Fibroblast of gingiva (primary cell): Measurements from ENCODE around the gene ANGPTL4.
"Not testable (repeated sequence)": the region's sequence is repeated elsewhere in the genome, so short reads cannot be mapped to it uniquely, and the experiment has no call there.

ENCODE experiments used
- DNase-seq: peaks from one replicate; pipeline ENCODE4 v3.0.0-alpha.2; 2011; ENCODE audit warnings: low read depth

The ANGPTL4 gene

DNA sequence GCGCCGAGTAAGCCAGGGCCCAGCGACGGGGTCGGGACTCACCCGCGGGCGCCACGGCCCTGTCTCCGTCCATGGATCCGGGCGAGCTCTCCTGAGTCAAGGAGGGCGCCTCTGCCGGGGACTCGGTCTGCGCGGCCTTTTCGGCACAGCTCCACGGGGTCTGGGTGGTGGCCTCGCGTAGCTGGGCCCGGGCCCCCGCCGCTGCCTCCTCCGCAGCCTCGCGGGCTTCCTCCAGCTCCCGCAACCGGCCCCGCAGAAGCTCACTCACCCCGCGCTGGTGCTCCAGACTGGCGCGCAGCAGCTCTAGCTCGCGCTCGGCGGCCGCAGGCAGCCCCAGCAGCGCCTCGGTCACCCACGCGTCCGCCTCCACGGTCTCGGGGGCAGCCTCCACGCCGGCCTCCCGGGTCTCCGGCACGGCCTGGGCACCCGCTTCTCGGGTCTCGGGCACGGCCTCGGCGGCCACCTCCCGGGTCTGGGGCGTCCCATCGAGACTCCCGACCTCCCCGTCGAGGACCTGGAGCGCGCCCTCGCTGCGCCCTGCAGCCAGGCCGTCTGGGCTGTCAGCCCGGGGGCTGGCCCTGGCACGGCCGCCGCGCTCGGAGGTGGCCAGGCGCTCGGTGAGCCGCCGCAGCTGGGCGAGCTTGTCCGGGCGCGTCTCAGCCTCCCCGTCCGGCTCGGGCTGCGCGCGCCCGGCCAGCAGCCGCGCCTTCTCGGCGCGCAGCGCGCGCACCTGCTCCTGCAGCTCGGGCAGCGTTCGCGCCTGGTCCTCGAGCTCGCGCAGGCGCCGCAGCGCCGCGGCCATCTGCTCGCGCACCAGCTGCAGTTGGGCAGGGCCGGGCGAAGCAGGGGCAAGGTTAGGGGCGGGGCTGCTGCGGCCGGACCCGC is 29.3 kb upstream of the ANGPTL4 start:
- peak; percentile 49 for DNase-seq

DNA sequence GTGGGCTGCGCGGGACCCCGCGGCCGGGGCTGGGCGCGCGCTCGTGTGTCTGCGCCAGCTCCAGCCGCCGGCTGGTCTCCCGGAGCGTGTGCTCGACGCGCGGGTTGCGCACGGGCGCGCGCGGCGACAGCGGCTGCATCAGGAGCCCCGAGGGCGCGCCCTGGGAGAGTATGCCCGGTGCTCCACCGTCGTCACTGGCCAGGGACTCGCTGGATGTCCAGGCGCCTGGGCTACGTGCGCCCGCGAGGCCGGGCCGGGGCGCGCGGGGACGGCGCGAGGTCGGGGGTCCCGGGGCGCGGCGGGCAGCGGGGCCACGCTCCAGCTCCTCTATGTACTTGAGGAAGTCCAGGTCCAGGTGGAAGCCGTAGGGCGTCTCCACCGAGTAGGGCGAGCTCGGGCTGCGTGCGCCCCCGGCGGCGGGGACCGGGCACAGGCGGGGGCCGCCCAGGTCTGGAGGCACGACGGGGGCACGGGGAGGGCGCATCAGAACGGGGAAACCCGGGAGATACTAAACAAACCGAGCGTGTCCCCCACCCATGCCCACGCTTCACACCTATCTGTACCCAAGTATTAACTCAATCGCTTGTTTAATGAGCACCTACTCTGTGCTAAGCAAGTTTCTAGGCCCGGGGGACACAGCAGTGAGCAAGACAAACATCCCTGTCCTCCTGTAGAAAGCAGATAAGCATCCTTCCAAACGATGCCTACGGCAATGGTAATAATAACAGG is 28.4 kb upstream of the ANGPTL4 start:
- DNase-seq = no peak

DNA sequence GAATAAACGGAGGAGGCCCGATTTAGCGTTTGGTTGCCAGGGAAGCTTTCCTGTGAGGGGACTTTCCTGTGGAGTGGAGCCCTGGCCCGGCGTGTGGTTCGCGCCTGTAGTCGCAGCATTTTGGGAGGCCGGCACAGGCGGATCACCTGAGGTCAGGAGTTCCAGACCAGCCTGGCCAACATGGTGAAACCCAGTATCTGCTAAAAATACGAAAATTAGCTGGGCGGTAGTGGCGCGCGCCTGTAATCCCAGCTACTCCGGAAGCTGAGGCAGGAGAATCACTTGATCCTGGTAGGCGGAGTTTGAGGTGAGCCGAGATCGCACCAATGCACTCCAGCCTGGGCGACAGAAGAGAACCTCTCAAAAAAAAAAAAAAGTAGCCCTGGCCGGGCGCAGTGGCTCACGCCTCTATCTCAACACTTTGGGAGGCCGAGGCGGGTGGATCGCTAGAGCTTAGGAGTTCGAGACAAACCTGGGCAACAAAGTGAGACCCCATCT is 27.8 kb upstream of the ANGPTL4 start:
- DNase-seq = no peak

DNA sequence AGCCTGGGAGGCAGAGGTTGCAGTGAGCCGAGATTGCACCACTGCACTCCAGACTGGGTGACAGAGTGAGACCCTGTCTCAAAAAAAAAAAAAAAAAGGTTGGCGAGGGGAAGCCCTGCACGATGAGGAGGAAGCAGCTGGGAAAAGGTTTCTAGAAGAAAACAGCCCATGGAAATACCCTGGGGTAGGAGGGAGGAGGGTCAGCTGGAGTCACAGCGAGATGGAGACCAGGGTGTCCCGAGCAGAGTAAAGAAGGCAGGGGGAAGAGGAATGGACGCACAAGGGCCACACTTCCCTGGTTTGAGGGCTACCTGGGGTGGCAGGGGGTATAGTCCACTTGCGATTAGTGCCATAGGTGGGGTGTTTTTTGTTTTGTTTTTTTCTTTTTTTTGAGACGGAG is 27.3 kb upstream of the ANGPTL4 start:
- DNase-seq = no peak

DNA sequence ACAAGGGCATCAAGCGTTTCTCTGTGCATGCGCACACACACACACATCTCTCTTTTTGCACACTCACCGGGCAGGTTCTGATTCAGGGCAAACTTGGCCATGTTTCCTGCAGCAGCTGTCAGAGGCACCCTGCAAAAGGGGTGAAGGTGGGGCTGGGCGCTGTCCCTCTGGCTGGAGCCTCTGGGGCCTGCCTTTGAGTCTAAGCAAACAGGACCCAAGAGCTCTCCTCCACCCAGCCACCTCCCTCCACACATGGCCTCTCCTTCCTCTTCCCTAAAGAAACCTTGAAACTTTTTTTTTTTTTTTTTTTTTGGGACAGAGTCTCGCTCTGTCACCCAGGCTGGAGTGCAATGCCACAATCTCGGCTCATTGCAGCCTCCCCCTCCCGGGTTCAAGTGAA is 26.2 kb upstream of the ANGPTL4 start:
- no peak for DNase-seq

DNA sequence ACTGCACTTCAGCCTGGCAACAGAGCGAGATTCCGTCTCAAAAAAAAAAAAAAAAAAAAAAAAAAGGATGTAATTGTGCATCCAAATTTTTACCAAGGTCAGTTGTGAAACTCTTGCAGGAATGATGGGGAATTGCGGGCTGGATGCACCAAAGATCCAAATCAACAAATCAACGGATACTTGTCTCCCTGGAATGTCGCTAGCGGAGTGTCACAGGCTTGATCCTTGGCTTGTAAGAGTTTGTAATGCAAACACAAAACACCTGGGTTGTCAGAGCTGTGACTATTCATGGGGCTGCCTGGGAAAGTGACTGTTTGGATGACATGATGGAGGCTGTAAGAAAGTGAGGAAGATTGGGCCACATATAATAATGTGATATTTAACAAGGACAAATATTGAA is 25.1 kb upstream of the ANGPTL4 start:
- no peak for DNase-seq

DNA sequence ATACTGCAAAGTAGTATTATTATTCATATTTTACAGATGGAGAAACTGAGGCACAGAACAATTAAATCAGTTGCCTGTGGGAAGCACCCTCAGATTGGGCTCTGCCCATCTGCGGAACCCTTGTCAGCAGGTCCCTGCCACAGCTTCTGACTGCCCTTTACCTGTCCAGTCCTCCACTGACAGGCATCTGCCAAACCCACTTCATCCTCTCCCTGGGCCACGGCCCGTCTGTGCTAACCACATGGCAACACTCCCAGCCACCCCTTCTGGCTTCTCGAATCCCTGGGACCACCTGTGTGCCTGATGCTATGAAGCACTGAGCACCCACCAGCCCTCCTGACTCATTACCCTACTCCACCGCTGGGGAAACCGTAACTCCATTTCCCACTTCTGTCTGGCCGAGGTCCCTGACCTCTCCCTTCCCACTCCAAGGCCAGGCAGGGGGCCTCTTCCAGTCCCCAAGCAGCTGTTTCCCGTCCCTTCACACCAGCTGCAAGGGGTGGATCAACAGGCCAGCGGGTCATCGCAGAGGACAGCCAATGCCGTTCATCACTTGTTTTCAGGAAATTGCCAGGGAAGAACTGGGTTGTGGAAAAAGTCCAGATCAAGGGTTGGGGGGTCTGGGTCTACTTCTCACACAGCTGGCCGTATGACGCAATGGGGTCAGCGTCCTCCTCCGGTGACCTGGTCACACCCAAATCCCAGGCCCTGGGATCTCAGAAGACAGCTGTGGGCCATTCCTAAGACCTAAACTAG is 23.4 kb upstream of the ANGPTL4 start:
- no peak for DNase-seq

DNA sequence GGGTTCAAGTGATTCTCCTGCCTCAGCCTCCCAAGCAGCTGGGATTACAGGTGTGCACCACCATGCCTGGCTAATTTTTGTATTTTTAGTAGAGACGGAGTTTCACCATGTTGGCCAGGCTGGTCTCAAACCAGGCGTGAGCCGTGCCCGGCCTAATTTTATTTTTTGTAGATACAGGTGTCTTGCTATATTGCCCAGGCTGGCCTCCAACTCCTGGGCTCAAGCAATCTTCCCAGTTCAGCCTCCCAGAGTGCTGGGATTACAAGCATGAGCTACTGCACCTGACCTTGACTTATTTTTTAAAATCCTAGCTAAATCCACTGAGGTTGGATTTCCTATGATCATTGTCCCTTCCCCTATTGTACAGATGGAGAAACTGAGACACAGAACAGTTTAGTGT is 22.5 kb upstream of the ANGPTL4 start:
- not testable (repeated sequence) for DNase-seq

DNA sequence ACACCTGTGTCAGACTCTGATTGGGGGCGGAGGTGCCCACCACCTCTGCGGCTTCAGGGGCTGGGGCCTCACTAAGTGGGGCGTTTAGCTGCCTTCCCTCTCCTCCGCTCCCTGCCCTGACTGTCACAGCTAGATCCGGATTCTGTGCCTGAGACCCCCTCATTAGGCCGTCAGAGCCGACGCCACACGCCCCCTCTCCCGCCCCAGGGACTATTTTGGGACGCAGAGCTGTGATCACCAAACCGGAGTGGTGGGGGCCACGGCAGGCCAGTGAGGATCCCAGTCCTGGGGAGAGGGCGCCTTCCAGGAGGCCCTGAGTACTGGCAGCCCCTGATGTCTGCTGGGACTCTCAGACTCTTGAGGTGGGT is 21.7 kb upstream of the ANGPTL4 start:
- no peak for DNase-seq

DNA sequence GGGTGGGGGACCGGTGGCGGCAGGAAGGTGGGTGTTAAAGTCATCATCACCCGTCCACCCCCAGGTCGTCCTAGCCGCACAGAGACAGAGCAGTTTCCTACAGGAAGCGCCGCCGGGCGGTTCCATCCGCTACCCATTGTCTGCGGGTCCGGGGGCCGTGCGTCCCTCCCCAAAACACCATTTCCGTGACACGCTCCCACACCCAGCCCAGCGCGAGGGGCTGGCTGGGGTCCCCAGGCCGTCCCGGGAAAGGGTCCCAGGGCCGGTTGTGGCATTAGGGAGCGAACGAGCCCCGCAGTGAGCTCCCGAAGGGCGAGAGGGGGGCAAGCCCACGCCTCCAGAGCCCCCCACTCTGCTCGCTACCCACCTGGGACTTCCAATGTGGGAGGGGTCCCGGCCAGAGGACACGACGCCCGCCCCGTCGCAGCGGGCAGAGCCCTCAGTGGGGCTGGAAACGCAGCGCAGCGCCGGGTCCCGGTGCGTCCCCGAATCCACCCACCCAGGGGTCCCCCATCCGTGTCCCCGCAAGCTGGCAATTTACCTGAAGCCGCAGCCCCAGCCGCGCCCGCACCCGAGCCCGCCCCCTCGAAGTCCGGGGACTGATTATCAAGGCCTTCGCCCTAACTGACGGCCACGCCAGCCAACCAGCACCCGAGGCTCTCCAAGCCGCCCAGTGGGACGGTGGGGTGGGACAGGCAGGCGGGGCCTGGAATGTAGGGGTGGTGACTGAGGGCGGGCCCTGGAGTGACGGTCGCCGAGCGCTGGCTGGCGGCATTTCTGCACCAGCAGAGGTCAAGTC is 21.1 kb upstream of the ANGPTL4 start, which contains the start of gene KANK3:
Gene KANK3, minus strand, starts transcription at position 579 of the 799 bp plus-strand sequence. CDS start 5,434 bp downstream, outside the sequence.
- peak; percentile 97 for DNase-seq

DNA sequence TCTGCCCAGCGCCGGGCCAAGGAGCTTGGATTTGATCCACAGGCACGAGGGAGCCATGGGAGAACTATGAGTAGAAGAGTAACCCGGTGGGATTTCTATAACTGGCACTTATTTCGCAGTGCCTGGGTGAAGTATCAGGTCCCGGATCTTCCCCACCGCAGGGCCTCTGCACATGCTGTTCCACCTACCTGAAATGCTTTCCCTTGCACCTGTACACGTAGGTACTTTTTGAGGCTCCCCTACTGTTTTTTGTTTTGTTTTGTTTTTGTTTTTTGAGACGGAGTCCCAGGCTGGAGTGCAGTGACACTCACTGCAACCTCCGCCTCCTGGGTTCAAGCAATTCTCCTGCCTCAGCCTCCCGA is 20.5 kb upstream of the ANGPTL4 start:
- no peak for DNase-seq

DNA sequence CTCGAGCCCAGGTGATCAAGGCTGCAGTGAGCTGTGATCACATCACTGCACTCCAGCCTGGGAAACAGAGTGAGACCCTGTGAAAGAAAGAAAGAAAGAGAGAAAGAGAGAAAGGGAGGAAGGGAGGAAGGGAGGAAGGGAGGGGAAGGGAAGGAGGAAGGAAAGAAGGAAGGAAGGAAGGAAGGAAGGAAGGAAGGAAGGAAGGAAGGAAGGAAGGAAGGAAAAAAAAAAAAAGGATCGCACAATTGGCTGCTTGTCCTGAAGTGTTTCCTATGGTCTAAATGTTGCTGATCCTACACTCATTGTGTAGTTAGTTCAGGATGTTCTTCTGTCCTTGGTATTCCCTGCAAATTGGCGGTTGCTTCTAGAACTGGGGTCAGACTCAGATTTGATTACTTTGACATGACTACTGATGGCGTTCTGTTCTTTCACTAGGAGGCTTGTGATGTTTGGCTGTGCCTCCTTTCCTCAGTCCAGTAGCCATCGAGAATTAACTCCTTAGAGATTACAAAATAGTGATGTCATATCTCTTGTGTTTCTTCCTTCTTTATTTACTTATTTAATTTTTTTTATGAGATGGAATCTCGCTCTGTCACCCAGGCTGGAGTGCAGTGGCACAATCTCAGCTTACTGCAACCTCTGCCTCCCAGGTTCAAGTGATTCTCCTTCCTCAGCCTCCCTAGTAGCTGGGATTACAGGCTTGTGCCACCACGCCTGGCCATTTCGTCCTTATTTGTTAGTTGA is 14.2 kb upstream of the ANGPTL4 start:
- DNase-seq = not testable (repeated sequence)

DNA sequence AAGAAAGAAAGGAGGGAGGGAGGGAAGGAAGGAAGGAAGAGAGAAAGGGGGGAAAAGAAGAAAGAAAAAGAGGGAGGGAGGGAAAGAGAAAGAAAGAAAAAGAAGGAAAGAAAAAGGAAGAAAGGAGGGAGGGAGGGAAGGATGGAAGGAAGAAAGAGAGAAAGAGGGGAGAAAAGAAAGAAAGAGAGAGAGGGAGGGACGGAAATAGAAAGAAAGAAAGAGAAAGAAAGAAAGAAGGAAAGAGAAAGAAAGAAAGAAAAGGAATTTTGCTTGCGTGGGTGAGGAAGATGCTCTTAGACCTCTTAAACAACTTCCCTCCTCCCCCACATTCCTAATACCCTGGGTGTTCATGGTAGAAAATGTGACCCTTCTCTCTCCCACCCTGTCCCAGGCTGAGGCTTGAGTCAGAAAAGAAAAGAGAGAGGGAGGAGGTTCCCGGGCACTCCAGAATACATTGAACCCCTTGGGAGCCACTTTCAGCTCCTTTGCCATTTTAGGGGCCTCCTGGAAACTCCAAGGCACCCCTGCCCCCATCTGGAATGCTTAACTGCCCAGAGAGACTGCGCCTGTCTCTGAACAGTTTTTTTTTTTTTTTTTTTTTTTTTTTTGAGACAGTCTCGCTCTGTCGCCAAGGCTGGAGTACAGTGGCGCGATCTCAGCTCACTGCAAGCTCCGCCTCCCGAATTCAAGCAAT is 11.7 kb upstream of the ANGPTL4 start:
- DNase-seq = no peak

DNA sequence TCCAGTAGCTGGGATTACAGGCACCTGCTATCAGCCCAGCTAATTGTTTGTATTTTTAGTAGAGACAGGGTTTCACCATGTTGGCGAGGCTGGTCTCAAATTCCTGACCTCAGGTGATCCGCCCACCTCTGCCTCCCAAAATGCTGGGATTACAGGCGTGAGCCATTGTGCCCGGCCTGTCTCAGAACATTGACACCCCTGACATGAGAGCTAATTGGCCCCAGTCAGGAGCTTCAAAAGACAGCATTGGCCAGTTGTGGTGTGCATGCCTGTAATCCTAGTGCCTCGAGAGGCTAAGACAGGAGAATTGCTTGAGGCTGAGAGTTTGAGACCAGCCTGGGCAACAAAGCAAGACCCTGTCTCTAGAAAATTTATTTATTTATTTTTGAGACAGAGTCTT is 11.1 kb upstream of the ANGPTL4 start:
- DNase-seq = not testable (repeated sequence)

DNA sequence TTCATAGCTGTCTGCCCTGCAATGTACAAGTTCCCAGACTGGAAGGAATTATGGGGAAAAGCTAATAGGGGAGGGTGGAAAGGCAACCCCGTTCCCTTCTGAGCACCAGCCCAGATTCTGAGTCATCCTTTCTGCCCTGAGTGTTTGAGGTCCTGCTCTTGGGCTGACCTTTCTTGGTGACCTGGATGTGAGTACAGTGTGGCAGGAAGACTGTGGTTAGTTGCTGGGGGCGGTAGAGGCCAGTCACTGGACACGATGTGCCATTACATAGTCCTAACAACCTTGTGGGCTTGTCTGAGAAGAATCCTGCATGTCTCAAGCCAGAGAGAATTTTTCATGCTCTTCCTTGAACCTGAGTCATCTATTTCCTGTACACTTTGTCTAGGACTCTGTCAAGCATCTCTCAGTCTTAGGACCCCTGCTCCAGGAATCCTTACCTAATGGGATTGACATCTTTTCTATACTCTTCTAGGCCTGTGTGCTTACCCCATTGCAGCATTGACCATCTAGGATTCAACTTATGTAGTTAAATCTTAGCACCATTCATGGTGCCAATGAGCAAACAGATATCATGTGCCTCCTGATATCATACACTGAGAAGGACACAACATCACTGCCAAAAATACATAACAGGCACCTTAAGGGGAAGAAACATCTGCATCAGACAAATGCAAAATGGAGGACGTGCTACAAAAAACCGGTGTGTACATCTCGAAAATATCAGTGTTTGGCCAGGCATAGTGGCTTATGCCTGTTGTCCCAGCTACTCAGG is 8.1 kb upstream of the ANGPTL4 start:
- peak; percentile 97 for DNase-seq

DNA sequence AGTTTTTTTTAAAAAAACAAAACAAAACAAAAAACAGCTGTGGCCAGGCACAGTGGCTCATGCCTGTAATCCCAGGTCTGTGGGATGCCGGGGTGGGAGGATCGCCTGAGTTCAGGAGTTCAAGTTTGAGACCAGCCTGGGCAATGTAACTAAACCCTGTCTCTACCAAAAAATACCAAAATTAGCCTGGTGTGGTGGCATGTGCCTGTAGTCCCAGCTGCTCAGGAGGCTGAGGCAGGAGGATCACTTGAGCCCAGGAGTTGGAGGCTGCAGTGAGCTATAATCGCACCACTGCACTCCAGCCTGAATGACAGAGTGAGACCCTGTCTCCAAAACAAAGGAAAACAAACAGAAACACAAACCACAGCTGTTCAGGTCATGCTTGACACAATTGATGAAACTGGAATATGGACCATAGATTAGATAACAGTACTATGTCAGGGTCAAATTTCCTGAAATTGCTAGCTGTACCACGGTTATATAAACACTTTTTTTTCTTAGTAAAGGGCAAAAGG is 6.9 kb upstream of the ANGPTL4 start:
- no peak for DNase-seq

DNA sequence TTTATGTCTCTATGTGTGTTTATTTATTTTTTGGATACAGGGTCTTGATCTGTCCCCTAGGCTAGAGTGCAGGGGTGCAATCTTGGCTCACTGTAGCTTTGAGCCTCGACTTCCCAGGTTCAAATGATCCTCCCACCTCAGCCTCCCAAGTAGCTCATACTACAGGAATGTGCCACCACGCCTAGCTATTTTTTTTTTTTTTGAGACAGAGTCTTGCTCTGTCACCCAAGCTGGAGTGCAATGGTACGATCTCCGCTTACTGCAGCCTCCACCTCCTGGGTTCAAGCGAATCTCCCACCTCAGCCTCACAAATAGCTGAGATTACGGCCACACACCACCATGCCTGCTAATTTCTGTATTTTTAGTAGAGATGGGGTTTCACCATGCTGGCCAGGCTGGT is 5.0 kb upstream of the ANGPTL4 start:
- no peak for DNase-seq

DNA sequence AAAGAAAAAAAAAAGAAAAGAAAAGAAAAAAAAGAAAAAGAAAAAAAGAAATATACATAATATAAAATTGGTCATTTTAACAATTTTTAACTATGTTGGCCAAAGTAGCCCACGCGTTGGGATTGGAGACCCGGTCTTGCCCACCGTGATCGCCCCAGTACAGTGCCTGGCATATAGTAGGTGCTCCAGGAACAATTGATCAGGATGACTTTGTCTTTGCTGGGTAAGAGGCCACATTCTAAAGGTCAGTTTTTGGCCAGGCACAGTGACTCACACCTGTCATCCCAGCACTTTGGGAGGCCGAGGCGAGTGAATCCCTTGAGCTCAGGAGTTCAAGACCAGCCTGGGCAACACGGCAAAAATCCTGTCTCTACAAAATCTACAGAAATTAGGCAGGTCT is 3.8 kb upstream of the ANGPTL4 start:
- DNase-seq = no peak
